ENCODE measurements around the gene MEGF6.

- TF ChIP-seq POLR2A (IDR thresholded peaks at IDR 0.05; ENCODE audit: low read depth, low read length): no peak
- no peak for TF ChIP-seq POLR2AphosphoS5 (IDR thresholded peaks at IDR 0.05; ENCODE audit: low read depth, low read length)
Measured at GRCh38 chr1:3465935-3466321, 145.4 kb downstream of the MEGF6 start.
